Measurements from ENCODE around the gene TFF1. TPM values are rescaled to one million over a fixed set of nuclear protein-coding genes. Genes with fewer than 3 reads are reported as not detected.
A peak's percentile ranks its signal among the peaks of the same experiment; 100 is the strongest.

The TFF1 gene
- total RNA-seq, 3 donors from 2014 or later (not counting 1 experiment from before 2014, with no cell fraction given): not detected

DNA sequence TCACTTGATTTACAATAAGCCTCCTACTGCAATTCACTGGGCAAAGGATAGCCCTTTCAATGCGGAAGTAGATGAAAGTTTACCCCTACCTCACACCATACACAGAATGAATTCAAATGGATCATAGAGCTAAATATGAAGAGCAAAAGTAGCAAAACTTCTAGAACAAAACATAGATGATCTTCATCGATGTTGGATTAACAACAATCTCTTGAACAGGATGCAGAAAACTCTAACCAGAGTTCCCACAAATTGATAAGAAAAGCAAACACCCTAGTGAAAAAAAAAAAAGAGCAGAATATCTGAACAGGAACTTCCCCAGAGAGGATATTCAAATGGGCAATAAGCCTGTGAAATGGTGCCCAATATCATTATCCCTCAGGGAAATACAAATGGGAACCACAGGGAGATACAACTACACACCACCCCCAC, 35.5 kb upstream of the TFF1 start:
- no peaks in the 10 kb centered on the region for H3K9me3 ChIP-seq (ENCODE audit: control insufficient read depth, insufficient read depth, low read length)
- peaks cover 3 to 5% of the 10 kb centered on the region in 2 donors for H3K9me3 Mint-ChIP-seq
- no peak overlapping the region for H3K27ac Mint-ChIP-seq
- no peak overlapping the region for H3K27ac ChIP-seq (ENCODE audit: low read length)
- ATAC-seq (no peak), DNase-seq (no peak)
- no peaks in the 10 kb centered on the region for H3K36me3 ChIP-seq (ENCODE audit: control insufficient read depth, insufficient read depth, low read length)
- peaks cover 27 to 47% of the 10 kb centered on the region in 2 donors for H3K27me3 Mint-ChIP-seq (ENCODE audit: low read depth in 2 of 2)
- TF ChIP-seq, protein P1, sequence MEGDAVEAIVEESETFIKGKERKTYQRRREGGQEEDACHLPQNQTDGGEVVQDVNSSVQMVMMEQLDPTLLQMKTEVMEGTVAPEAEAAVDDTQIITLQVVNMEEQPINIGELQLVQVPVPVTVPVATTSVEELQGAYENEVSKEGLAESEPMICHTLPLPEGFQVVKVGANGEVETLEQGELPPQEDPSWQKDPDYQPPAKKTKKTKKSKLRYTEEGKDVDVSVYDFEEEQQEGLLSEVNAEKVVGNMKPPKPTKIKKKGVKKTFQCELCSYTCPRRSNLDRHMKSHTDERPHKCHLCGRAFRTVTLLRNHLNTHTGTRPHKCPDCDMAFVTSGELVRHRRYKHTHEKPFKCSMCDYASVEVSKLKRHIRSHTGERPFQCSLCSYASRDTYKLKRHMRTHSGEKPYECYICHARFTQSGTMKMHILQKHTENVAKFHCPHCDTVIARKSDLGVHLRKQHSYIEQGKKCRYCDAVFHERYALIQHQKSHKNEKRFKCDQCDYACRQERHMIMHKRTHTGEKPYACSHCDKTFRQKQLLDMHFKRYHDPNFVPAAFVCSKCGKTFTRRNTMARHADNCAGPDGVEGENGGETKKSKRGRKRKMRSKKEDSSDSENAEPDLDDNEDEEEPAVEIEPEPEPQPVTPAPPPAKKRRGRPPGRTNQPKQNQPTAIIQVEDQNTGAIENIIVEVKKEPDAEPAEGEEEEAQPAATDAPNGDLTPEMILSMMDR (IDR thresholded peaks at IDR 0.05): no peak
- H3K4me3 Mint-ChIP-seq: no peak overlapping the region
- peaks cover 6% of the 10 kb centered on the region for H3K36me3 Mint-ChIP-seq
- H3K4me1 Mint-ChIP-seq: peaks cover 0 to 10% of the 10 kb centered on the region in 2 donors
- 17% methylated on average over 1 of the region's 2 CpGs for WGBS (ENCODE audit: insufficient coverage)
- peaks cover 27% of the 10 kb centered on the region for H3K4me1 ChIP-seq (ENCODE audit: control insufficient read depth, insufficient read depth, low read length)
- no peak overlapping the region for H3K4me3 ChIP-seq (ENCODE audit: low read length)
- intact Hi-C loops (cut with micrococcal nuclease): no loop called here
- no peaks in the 10 kb centered on the region for H3K27me3 ChIP-seq (ENCODE audit: control insufficient read depth, insufficient read depth, low read length)

DNA sequence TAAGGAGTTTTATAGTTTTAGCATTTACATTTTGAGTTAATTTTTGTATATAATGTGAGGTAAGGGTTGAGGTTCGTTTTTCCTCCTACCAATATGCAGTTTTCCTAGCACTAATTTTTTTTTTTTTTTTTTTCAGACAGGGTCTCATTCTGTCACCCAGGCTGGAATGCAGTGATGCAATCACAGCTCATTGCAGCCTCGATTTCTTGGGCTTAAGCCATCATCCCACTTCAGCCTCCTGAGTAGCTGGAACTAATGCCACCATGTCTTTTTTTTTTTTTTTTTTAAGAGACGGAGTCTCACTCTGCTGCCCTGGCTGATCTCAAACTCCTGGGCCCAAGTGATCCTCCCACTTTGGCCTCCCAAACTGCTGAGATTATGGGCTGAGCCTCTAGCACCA, 34.8 kb upstream of the TFF1 start:
- H3K27me3 ChIP-seq (ENCODE audit: control insufficient read depth, insufficient read depth, low read length): no peaks in the 10 kb centered on the region
- intact Hi-C loops (cut with micrococcal nuclease): no loop called here
- DNase-seq (no peak), ATAC-seq (no peak)
- TF ChIP-seq, protein P1 (IDR thresholded peaks at IDR 0.05): no peak
- peaks cover 25% of the 10 kb centered on the region for H3K4me1 ChIP-seq (ENCODE audit: control insufficient read depth, insufficient read depth, low read length)
- no peaks in the 10 kb centered on the region for H3K9me3 ChIP-seq (ENCODE audit: control insufficient read depth, insufficient read depth, low read length)
- H3K27me3 Mint-ChIP-seq (ENCODE audit: low read depth in 2 of 2): peaks cover 20 to 47% of the 10 kb centered on the region in 2 donors
- H3K4me3 Mint-ChIP-seq: no peak overlapping the region
- H3K27ac Mint-ChIP-seq: no peak overlapping the region
- H3K4me3 ChIP-seq (ENCODE audit: low read length): no peak overlapping the region
- H3K4me1 Mint-ChIP-seq: peaks cover 0 to 4% of the 10 kb centered on the region in 2 donors
- H3K27ac ChIP-seq (ENCODE audit: low read length): no peak overlapping the region
- H3K36me3 Mint-ChIP-seq: peaks cover 6% of the 10 kb centered on the region
- WGBS (ENCODE audit: insufficient coverage): 75% methylated on average over 2 of the region's 3 CpGs
- H3K36me3 ChIP-seq (ENCODE audit: control insufficient read depth, insufficient read depth, low read length): no peaks in the 10 kb centered on the region
- peaks cover 3 to 5% of the 10 kb centered on the region in 2 donors for H3K9me3 Mint-ChIP-seq

DNA sequence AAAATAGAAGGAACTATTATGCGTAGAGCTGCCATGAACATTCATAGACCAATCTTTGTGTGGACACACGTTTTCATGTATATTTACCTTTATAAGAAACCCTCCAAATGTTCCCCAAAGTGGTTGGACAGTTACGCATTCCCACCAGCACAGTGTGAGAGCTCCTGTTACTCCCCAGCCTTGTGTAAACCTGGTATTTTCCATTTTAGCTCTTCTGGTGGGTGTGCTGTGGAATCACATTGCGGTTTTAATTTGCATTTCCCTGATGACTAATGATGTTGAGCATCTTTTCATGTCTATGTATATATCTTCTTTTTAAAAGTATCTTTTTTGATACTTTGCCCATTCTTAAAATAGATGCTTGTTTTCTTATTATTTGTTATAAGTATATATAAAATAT, 34.2 kb upstream of the TFF1 start:
- intact Hi-C loops (cut with micrococcal nuclease): no loop called here
- Mint-ChIP-seq H3K27ac (no peak overlapping the region), H3K4me3 (no peak overlapping the region), H3K27me3 (ENCODE audit: low read depth in 2 of 2) (peaks cover 18 to 43% of the 10 kb centered on the region in 2 donors), H3K36me3 (peaks cover 6% of the 10 kb centered on the region), H3K9me3 (peaks cover 3 to 5% of the 10 kb centered on the region in 2 donors), H3K4me1 (peaks cover 0 to 2% of the 10 kb centered on the region in 2 donors)
- Histone ChIP-seq H3K27me3 (ENCODE audit: control insufficient read depth, insufficient read depth, low read length) (no peaks in the 10 kb centered on the region), H3K4me1 (ENCODE audit: control insufficient read depth, insufficient read depth, low read length) (peaks cover 21% of the 10 kb centered on the region), H3K4me3 (ENCODE audit: low read length) (no peak overlapping the region), H3K9me3 (ENCODE audit: control insufficient read depth, insufficient read depth, low read length) (no peaks in the 10 kb centered on the region), H3K36me3 (ENCODE audit: control insufficient read depth, insufficient read depth, low read length) (no peaks in the 10 kb centered on the region), H3K27ac (ENCODE audit: low read length) (no peak overlapping the region)
- TF ChIP-seq, protein P1 (IDR thresholded peaks at IDR 0.05): no peak
- peak in 1 of 2 donors; percentile 58 for DNase-seq
- ATAC-seq: no peak
- 88% methylated on average over 3 of the region's 4 CpGs for WGBS (ENCODE audit: insufficient coverage)

DNA sequence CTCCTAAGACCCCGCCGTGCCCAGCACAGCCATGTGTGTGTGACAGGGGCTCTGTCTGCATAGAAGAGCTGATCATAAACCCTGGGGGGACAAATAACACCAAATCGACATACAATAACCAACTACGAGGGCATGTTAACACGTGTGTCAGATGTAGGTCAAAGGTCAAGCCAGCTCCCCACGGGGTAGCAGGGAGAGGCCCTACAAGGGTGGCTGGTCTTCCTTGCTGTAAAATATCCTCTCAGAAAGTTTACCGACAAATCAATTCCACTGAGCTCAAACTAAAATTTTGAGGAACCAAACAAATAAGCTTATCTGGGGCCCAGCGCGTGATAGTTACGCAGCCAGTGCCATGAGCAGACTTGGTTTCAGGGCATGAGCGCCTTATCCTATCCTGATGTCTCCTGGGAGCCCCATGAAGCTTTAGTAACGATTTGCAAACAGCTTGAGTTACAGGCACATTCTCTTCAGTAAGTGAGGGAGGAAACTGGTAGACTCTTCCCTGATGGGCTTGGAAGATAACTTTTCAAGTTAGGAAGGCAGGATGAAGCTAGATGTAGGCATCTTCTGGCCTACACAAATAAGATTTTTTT, 32.2 kb upstream of the TFF1 start:
- WGBS (ENCODE audit: insufficient coverage): 86% methylated on average over 12 of the region's 12 CpGs
- Histone ChIP-seq H3K9me3 (ENCODE audit: control insufficient read depth, insufficient read depth, low read length) (no peaks in the 10 kb centered on the region), H3K4me1 (ENCODE audit: control insufficient read depth, insufficient read depth, low read length) (peaks cover 6% of the 10 kb centered on the region), H3K4me3 (ENCODE audit: low read length) (no peak overlapping the region), H3K36me3 (ENCODE audit: control insufficient read depth, insufficient read depth, low read length) (no peaks in the 10 kb centered on the region), H3K27me3 (ENCODE audit: control insufficient read depth, insufficient read depth, low read length) (no peaks in the 10 kb centered on the region), H3K27ac (ENCODE audit: low read length) (no peak overlapping the region)
- Mint-ChIP-seq H3K9me3 (peaks cover 3 to 5% of the 10 kb centered on the region in 2 donors), H3K4me3 (no peak overlapping the region), H3K27me3 (ENCODE audit: low read depth in 2 of 2) (peaks cover 21 to 41% of the 10 kb centered on the region in 2 donors), H3K27ac (no peak overlapping the region), H3K4me1 (no peaks in the 10 kb centered on the region), H3K36me3 (peaks cover 6% of the 10 kb centered on the region)
- TF ChIP-seq, protein P1 (IDR thresholded peaks at IDR 0.05): no peak
- DNase-seq: no peak
- ATAC-seq: no peak
- intact Hi-C loops (cut with micrococcal nuclease): no loop called here
